ENCODE results near the gene PPP2R3A.

PPP2R3A gene

DNA sequence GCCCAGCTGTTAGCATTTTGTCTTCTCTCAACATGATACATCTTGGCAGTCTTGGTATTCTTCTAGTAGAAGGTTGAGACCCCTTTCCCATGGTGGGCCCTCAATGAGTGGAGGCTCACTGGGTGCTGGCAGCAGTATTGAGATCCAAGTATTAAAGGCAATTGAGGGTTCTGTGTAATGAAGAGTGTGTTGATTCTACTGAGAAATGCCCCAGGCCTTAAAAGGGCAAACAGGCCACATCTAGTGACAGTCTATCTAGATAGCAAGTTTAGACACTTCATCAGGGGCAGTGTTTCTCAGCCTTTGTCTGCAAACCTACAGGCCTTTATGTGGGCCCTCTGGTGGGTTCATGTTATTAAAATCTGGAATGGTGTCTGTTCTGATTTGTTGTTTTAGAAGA is 9.5 kb downstream of the PPP2R3A start:
- TF ChIP-seq, protein P1, sequence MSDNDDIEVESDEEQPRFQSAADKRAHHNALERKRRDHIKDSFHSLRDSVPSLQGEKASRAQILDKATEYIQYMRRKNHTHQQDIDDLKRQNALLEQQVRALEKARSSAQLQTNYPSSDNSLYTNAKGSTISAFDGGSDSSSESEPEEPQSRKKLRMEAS (IDR thresholded peaks at IDR 0.05; ENCODE audit: low read depth, low read length), result no peak
- TF ChIP-seq MYC (IDR thresholded peaks at IDR 0.05; ENCODE audit: low read depth, low read length), result no peak
- DNase-seq (ENCODE audit: low read depth), result no peak
- H3K4me3 ChIP-seq (ENCODE audit: low read depth, low read length), result no peak overlapping the region

GRCh38 chr3:135975536-135975935 is 10.0 kb downstream of the PPP2R3A start:
- TF ChIP-seq, protein P1 (IDR thresholded peaks at IDR 0.05; ENCODE audit: low read depth, low read length), result no peak
- no peak for TF ChIP-seq POLR2A (IDR thresholded peaks at IDR 0.05; ENCODE audit: extremely low read depth, insufficient read length)
- TF ChIP-seq CTCF (IDR thresholded peaks at IDR 0.05; ENCODE audit: low read depth, low read length), result no peak
- no peak for TF ChIP-seq MYC (IDR thresholded peaks at IDR 0.05; ENCODE audit: low read depth, low read length)
- no peak overlapping the region for H3K4me3 ChIP-seq (ENCODE audit: low read depth, low read length)
- DNase-seq (ENCODE audit: low read depth), result no peak

DNA sequence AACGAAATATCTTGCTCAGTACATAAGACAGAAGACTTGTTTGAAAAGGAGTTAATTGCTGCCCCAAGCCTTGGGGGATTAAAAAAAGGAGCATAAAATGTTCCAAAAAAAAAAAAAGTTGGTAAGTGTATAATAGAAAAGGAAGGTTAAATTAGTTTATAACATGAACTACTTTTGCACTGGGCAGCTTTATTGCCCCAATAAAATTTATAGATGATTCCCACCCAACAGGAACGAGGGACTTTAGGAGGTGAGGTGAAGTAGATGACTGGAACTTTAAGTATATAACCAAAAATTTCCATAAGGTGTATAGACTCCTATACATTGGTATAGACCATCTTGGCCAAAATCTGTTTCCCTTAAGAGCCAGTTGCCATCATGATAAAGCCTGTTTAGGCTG is 14.8 kb downstream of the PPP2R3A start:
- TF ChIP-seq CTCF (IDR thresholded peaks at IDR 0.05; ENCODE audit: low read depth, low read length), result no peak
- no peak for TF ChIP-seq MYC (IDR thresholded peaks at IDR 0.05; ENCODE audit: low read depth, low read length)
- TF ChIP-seq POLR2A (IDR thresholded peaks at IDR 0.05; ENCODE audit: extremely low read depth, insufficient read length), result no peak
- TF ChIP-seq, protein P1 (IDR thresholded peaks at IDR 0.05; ENCODE audit: low read depth, low read length), result no peak
- H3K4me3 ChIP-seq (ENCODE audit: low read depth, low read length), result no peak overlapping the region
- no peak for DNase-seq (ENCODE audit: low read depth)

- DNase-seq (ENCODE audit: low read depth), result no peak
- H3K4me3 ChIP-seq (ENCODE audit: low read depth, low read length), result no peak overlapping the region
- TF ChIP-seq, protein P1 (IDR thresholded peaks at IDR 0.05; ENCODE audit: low read depth, low read length), result no peak
- no peak for TF ChIP-seq POLR2A (IDR thresholded peaks at IDR 0.05; ENCODE audit: extremely low read depth, insufficient read length)
- TF ChIP-seq CTCF (IDR thresholded peaks at IDR 0.05; ENCODE audit: low read depth, low read length), result no peak
- TF ChIP-seq MYC (IDR thresholded peaks at IDR 0.05; ENCODE audit: low read depth, low read length), result no peak
Measured at GRCh38 chr3:135981701-135982403, 16.3 kb downstream of the PPP2R3A start.

GRCh38 chr3:135982404-135982761 is 16.9 kb downstream of the PPP2R3A start:
- TF ChIP-seq CTCF (IDR thresholded peaks at IDR 0.05; ENCODE audit: low read depth, low read length) (no peak), MYC (IDR thresholded peaks at IDR 0.05; ENCODE audit: low read depth, low read length) (no peak), POLR2A (IDR thresholded peaks at IDR 0.05; ENCODE audit: extremely low read depth, insufficient read length) (no peak)
- TF ChIP-seq, protein P1 (IDR thresholded peaks at IDR 0.05; ENCODE audit: low read depth, low read length), result no peak
- DNase-seq (ENCODE audit: low read depth), result no peak
- no peak overlapping the region for H3K4me3 ChIP-seq (ENCODE audit: low read depth, low read length)

DNA sequence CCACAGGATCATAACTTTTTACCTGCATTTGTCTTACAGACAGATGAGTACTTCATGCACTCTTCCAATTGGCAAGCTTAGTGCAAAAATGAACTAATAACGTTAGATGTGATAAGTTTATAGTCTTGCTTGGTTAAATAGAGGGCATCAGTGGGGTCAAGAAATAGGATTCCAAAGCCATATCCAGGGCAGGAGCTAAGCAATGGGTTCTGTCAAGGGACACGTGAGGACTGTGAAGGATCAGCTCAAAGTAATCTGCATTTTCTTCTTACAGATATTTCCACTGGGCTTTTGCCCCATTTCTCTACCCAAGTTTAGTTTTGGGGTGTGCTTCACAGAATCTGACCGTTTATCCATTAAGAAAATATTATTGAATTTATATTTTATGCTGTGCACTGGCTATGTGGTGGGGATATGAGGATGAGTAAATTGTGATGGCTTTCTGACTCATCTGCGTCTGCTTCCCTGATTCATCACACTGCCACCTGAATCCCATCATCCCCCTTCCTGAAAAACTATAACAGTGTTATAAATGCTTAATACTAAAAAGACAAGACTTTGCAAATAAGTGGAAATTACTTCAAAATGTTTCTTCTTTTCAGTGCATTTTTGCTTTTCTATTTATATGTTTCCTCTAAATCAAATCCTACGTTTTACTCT is 17.5 kb downstream of the PPP2R3A start:
- no peak for DNase-seq (ENCODE audit: low read depth)
- TF ChIP-seq, protein P1 (IDR thresholded peaks at IDR 0.05; ENCODE audit: low read depth, low read length), result no peak
- no peak for TF ChIP-seq POLR2A (IDR thresholded peaks at IDR 0.05; ENCODE audit: extremely low read depth, insufficient read length)
- TF ChIP-seq CTCF (IDR thresholded peaks at IDR 0.05; ENCODE audit: low read depth, low read length), result no peak
- TF ChIP-seq MYC (IDR thresholded peaks at IDR 0.05; ENCODE audit: low read depth, low read length), result no peak
- H3K4me3 ChIP-seq (ENCODE audit: low read depth, low read length), result no peak overlapping the region
